Naive thymus-derived CD8-positive, alpha-beta T cell (primary cell): ENCODE measurements around the gene DTX4. TPM values are rescaled to one million over a fixed set of nuclear protein-coding genes. Genes with fewer than 3 reads are reported as not detected.

Experiments used
- ATAC-seq, 2 donors: fragments of 150-1000 bp; cut with Tn5 transposase in 1 of 2; sonication (Bioruptor Pico), chemical (Tn5 transposase) in 1 of 2; 1 replicate in 1 of 2; 2 replicates in 1 of 2; pipeline ENCODE4 v1.10.0; 2021; ENCODE audit warnings: mild to moderate bottlenecking in 2 of 2, moderate library complexity in 2 of 2
- POLR2A ChIA-PET: fragments of 350-600 bp; sonication (Branson Sonifier 250); formaldehyde crosslinking; loops from one replicate; lab custom pipeline; 2021; ENCODE audit warnings: antibody characterized with exemption; lab: Charles Lee
- DNase-seq, 10 donors: peaks; one replicate each; pipeline versions ENCODE4 v3.0.0 to v3.0.0-alpha.2; 2020 to 2022
- H3K27ac Mint-ChIP-seq, 10 donors: one replicate each; pipeline ENCODE4 v1.8.0; 2020 to 2022; ENCODE audit warnings: mild to moderate bottlenecking in 10 of 10, mixed read lengths in 10 of 10, moderate library complexity in 4 of 10, inconsistent platforms in 1 of 10
- H3K27me3 Mint-ChIP-seq, 5 donors: one replicate each; pipeline ENCODE4 v1.8.0; 2021 to 2022; ENCODE audit warnings: mixed read lengths in 5 of 5
- H3K36me3 Mint-ChIP-seq, 3 donors: one replicate each; pipeline ENCODE4 v1.8.0; 2020 to 2022; ENCODE audit warnings: mixed read lengths in 3 of 3, mild to moderate bottlenecking in 2 of 3, inconsistent platforms in 1 of 3
- H3K4me1 Mint-ChIP-seq, 4 donors: one replicate each; pipeline ENCODE4 v1.8.0; 2021 to 2022; ENCODE audit warnings: mixed read lengths in 4 of 4
- H3K4me3 Mint-ChIP-seq, 10 donors: one replicate each; pipeline ENCODE4 v1.8.0; 2020 to 2022; ENCODE audit warnings: mild to moderate bottlenecking in 10 of 10, mixed read lengths in 10 of 10, moderate library complexity in 6 of 10, inconsistent platforms in 1 of 10
- H3K9me3 Mint-ChIP-seq, 9 donors: one replicate each; pipeline ENCODE4 v1.8.0; 2020 to 2022; ENCODE audit warnings: mixed read lengths in 9 of 9, mild to moderate bottlenecking in 3 of 9, inconsistent platforms in 1 of 9, moderate library complexity in 1 of 9
- polyA plus RNA-seq, 3 donors: library from polyadenylated mRNA; unstranded; fragments of 300-500 nt; fragmentation: Illumina TruSeq; gene quantifications; one replicate each; pipeline ENCODE4 v1.2.3, GENCODE V29; 2021
- total RNA-seq, 8 experiments: library from RNA in 2 of 8; stranded (reverse) in 2 of 8; gene quantifications; one replicate each; pipeline ENCODE4 v1.2.3 and lab custom pipeline; 2021 to 2026

Gene DTX4
- total and polyA plus RNA-seq, 5 experiments from 2014 or later, result 0.02 to 3.5 (median 0.64) TPM

DNA sequence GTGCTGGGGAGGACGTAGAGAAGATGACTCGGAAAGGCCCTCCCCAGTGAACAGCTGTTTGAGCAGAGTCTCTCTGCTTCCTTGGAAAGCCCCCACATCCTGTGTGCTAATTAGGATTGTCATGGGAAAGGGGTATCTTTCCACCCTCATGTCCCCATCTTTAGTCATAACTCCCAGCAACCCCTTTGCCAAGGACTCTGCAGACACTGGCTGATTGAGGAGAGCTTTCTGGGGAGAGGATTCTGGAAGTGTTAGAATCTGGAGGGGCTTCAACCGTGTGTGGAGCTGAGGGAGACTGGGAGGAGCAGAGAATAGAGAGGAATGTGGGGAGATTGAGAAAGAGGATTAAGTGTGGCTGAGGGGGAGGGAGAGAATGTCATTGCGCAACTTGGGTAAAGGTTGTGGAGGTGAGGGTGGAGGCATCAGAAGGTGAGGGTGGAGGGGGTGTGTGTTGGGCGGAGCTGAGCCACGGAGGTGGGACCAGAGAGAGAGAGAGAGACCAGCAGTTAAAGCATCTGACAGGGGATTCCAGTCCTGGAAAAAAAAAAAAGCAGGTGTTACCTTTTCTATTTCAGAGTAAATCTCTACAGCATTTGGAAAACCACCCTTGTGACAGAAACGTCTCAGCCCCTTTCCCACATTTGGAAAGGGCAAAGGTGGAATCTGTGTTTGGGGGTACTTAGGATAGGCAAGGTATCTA lies 2.2 kb downstream of the DTX4 start:
- Mint-ChIP-seq H3K9me3 (peaks cover 0 to 7% (median 0%) of the 10 kb centered on the region in 9 donors), H3K27ac (peak overlapping the region in 2 of 10 donors; percentile 51 to 64), H3K36me3 (no peaks in the 10 kb centered on the region), H3K4me1 (peaks cover 6 to 17% (median 12%) of the 10 kb centered on the region in 4 donors), H3K27me3 (peaks cover 0 to 8% (median 0%) of the 10 kb centered on the region in 5 donors), H3K4me3 (peak overlapping the region in 4 of 10 donors; percentile 5 to 67 (median 28))
- DNase-seq (no peak), ATAC-seq (no peak)
- POLR2A ChIA-PET, result no interaction called here

DNA sequence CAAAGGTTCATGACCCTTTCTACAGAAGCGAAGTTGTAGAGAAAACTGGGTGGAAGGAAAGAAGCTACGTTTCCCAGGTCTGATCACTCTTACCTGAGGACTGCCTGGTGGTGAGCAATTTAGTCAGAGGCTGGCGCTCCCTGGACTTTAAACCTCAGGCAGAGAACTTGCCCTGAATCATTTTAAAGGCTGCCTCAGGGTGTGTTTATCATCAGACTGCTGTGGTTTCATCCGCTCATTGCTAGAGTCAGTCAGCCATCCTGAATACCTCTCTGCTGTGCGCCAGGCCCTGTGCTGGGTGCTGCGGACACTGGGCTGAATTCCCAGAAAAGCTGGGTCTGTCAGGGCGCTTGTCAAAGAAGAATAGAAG lies 2.7 kb downstream of the DTX4 start:
- POLR2A ChIA-PET, result no interaction called here
- no peak for ATAC-seq
- peaks cover 0 to 8% (median 0%) of the 10 kb centered on the region in 5 donors for H3K27me3 Mint-ChIP-seq
- no peak for DNase-seq
- H3K9me3 Mint-ChIP-seq, result peaks cover 0 to 12% (median 0%) of the 10 kb centered on the region in 9 donors
- peak overlapping the region in 1 of 10 donors; percentile 44 for H3K27ac Mint-ChIP-seq
- H3K4me3 Mint-ChIP-seq, result no peak overlapping the region
- peaks cover 6 to 17% (median 12%) of the 10 kb centered on the region in 4 donors for H3K4me1 Mint-ChIP-seq
- no peaks in the 10 kb centered on the region for H3K36me3 Mint-ChIP-seq

DNA sequence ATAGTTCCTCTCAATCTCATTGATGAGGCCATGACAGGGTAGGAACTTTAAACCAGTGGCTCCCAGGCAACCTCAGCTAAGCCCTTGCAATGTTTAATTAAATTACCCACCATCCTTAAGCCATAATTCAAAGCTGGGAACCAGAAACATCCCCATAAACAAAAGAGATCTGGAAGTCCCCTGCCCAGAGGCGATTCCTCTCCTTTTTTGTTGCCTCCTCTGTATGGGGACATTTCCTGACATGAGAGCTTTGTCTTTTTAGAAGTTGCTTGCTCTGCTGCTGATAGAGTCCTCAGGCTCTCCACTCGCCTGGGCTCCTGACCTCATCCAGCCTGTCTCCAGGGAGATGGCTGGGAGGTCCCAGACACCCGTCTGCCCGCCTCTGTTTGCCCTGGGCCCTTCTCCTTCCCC lies 3.2 kb downstream of the DTX4 start:
- ATAC-seq (no peak), DNase-seq (no peak)
- Mint-ChIP-seq H3K27ac (peak overlapping the region in 2 of 10 donors; percentile 44 to 74), H3K27me3 (peaks cover 0 to 8% (median 0%) of the 10 kb centered on the region in 5 donors), H3K36me3 (no peaks in the 10 kb centered on the region), H3K4me1 (peaks cover 6 to 17% (median 12%) of the 10 kb centered on the region in 4 donors), H3K9me3 (peaks cover 0 to 13% (median 0%) of the 10 kb centered on the region in 9 donors), H3K4me3 (peak overlapping the region in 1 of 10 donors; percentile 25)
- POLR2A ChIA-PET, result no interaction called here

DNA sequence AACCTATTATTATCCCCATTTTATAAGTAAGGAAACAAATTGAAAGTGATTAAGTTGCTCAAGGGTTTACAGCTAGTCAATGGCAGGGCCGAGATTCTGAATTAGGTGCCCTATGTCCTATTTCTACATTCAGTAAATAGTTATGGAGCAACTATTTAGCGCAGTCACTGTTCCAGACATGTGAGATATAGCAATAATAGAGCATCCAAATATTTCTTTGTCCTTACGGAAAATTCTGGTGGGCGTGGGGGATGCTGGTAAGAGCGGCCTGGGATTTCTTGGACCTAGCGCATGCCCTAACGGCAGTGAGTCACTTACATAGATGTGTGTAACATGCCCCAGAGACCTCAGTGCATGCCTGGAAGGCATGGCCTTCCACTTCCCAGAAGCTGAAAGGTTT lies 4.4 kb downstream of the DTX4 start:
- Mint-ChIP-seq H3K27ac (no peak overlapping the region), H3K36me3 (no peaks in the 10 kb centered on the region), H3K4me3 (no peak overlapping the region), H3K27me3 (peaks cover 0 to 8% (median 0%) of the 10 kb centered on the region in 5 donors), H3K9me3 (peaks cover 0 to 13% (median 0%) of the 10 kb centered on the region in 9 donors), H3K4me1 (peaks cover 6 to 17% (median 12%) of the 10 kb centered on the region in 4 donors)
- POLR2A ChIA-PET, result interaction anchor here (1.0 kb wide), 1 partner anchor 10 kb away, joined by 4 read pairs; no protein-coding TSS in a partner anchor
- no peak for ATAC-seq
- DNase-seq, result no peak

DNA sequence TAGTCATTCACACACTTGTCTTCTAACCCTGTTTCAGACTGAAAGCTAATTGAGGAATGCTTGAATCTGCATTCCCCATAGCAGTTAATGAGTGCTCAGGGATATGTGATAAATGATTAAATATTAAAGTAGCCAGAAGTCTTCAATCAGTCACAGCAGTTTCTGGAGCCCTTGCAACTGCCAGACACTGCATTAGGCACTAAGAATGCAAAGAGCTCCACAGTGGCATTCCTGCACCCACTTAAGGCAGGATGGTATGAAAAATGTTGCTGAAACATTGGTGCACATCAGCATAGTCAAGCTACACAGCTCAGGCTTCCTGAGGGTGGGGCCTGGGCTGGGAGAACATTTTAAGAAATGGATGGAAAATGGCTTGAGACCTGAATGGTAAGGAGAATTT lies 6.5 kb downstream of the DTX4 start:
- no peak for ATAC-seq
- Mint-ChIP-seq H3K27ac (no peak overlapping the region), H3K4me3 (no peak overlapping the region), H3K4me1 (peaks cover 0 to 10% (median 4%) of the 10 kb centered on the region in 4 donors), H3K27me3 (peaks cover 0 to 3% (median 0%) of the 10 kb centered on the region in 5 donors), H3K9me3 (peaks cover 0 to 13% (median 0%) of the 10 kb centered on the region in 9 donors), H3K36me3 (no peaks in the 10 kb centered on the region)
- POLR2A ChIA-PET, result no interaction called here
- DNase-seq, result no peak

DNA sequence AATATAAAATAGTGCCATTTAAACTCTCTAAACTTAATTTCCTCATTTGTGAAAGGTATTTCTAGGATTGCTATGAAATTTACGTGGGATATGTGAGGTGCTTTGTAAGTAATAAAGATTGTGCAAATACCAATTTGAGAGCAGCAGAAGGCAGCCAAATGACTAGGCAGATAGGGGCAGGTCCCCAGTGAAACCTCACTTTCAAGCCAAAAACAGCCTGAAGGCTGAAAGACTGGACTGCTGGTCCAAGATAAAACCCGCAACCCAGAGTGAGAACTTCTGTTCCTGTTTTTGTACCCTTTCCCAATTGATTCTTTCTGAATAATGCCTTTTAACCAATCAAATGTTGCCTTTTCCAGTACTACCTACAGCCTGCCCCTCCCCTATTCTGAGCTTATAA lies 7.2 kb downstream of the DTX4 start:
- Mint-ChIP-seq H3K4me3 (no peak overlapping the region), H3K27me3 (peaks cover 0 to 2% (median 0%) of the 10 kb centered on the region in 5 donors), H3K36me3 (no peaks in the 10 kb centered on the region), H3K9me3 (peaks cover 0 to 13% (median 0%) of the 10 kb centered on the region in 9 donors), H3K4me1 (peaks cover 0 to 7% (median under 1%) of the 10 kb centered on the region in 4 donors), H3K27ac (no peak overlapping the region)
- ATAC-seq, result no peak
- DNase-seq, result no peak
- POLR2A ChIA-PET, result no interaction called here

DNA sequence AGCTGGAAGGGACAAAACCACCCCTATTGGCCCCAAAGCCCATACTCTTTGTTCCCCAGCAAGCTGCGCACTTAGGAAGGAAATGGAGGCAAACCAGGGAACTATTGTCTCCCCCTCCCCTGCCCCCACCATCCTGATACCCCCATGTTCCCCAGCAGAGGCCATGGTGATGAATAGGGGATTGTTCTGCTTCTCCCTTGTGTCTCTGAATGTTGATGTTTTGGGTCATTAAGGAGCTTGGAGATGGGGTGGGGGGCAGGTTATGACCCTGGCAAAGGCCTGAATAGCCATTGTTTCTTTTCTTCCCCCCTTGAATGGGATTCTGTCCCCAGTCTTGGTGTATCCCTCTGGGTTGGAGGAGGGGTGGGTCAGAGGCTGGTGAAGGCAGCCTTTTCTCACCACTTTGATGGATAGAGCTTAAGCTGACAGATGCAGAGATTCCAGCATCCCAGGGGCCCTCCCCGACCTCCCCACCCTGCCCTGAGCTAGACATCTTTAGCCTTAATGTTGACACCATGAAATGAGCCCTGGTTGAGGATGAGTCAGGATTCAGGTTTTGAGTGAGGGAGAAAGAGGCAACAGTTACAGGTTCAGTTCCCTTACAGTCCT lies 8.3 kb downstream of the DTX4 start:
- Mint-ChIP-seq H3K27ac (no peak overlapping the region), H3K36me3 (no peaks in the 10 kb centered on the region), H3K4me1 (peaks cover 0 to under 1% (median 0%) of the 10 kb centered on the region in 4 donors), H3K9me3 (peaks cover 0 to 13% (median 0%) of the 10 kb centered on the region in 9 donors), H3K4me3 (no peak overlapping the region), H3K27me3 (peaks cover 0 to 2% (median 0%) of the 10 kb centered on the region in 5 donors)
- POLR2A ChIA-PET, result no interaction called here
- no peak for DNase-seq
- ATAC-seq, result no peak

DNA sequence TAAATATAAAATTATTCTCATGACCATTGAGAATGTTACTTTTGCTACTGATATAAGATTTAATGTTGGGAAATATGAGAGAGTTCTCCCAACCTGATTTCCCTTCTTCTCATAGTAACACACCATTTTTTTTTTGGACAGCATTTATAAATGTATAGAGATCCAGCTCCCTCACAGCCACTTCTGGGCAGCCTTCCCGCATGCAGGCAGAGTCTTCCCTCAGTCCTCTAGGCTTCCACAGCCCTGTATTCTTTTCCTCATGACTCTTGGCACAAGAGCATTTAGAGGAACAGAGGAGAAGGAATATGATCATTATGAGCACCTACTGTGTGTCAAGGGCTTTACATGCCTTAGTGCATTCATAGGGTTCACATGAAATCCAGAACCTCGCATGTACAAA lies 9.0 kb downstream of the DTX4 start:
- H3K27me3 Mint-ChIP-seq, result peaks cover 0 to 2% (median 0%) of the 10 kb centered on the region in 5 donors
- H3K9me3 Mint-ChIP-seq, result peaks cover 0 to 13% (median 0%) of the 10 kb centered on the region in 9 donors
- no peak overlapping the region for H3K27ac Mint-ChIP-seq
- H3K4me1 Mint-ChIP-seq, result no peaks in the 10 kb centered on the region
- DNase-seq, result no peak
- H3K36me3 Mint-ChIP-seq, result no peaks in the 10 kb centered on the region
- H3K4me3 Mint-ChIP-seq, result no peak overlapping the region
- POLR2A ChIA-PET, result no interaction called here
- ATAC-seq, result no peak

DNA sequence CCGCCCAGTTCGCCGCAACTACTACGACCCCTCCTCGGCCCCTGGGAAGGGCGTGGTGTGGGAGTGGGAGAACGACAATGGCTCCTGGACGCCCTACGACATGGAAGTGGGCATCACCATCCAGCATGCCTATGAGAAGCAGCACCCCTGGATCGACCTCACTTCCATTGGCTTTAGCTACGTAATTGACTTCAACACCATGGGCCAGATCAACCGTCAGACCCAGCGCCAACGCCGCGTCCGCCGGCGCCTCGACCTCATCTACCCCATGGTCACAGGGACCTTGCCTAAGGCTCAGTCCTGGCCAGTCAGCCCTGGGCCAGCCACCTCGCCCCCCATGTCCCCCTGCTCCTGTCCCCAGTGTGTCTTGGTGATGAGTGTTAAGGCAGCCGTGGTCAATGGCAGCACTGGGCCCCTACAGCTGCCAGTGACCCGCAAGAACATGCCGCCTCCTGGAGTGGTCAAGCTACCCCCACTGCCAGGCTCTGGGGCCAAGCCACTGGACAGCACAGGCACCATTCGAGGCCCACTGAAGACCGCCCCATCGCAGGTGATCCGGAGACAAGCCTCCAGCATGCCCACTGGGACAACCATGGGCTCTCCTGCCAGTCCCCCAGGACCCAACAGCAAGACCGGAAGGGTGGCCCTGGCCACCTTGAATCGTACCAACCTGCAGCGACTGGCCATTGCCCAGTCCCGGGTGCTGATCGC lies 10.0 kb downstream of the DTX4 start:
- H3K36me3 Mint-ChIP-seq, result no peaks in the 10 kb centered on the region
- H3K9me3 Mint-ChIP-seq, result peaks cover 0 to 13% (median 0%) of the 10 kb centered on the region in 9 donors
- H3K27me3 Mint-ChIP-seq, result peaks cover 0 to 2% (median 0%) of the 10 kb centered on the region in 5 donors
- no peak for ATAC-seq
- no peak for DNase-seq
- H3K4me1 Mint-ChIP-seq, result no peaks in the 10 kb centered on the region
- H3K4me3 Mint-ChIP-seq, result no peak overlapping the region
- H3K27ac Mint-ChIP-seq, result no peak overlapping the region
- POLR2A ChIA-PET, result no interaction called here

DNA sequence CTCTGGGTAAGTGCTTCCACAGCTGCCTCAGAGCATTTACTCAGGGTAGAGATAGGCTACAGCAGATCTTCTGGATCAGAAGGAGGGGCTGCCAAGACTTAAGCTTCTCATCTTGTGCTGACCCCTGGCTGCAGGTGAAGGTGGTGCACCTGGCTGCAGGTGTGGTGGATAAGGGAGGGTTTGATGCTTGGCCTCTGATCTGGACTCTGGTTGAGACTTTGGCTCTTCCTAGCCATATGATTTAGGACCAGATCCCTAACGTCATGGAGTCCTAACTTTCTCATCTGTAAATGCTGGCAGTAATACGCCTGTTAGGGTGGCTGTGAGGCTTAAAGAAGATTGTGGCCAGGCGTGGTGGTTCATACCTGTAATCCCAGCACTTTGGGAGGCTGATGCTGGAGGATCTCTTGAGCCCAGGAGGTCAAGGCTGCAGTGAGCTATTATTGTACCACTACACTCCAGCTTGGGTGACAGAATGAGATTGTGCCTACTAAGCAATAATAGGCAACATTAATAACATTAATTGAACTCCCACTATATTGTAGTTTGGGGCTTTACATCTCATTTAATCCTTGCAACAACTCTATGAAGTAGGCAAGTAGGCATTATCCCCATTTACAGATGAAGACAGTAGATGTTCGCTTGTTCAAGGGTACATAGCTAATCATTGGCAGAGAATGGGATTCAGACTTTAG lies 10.7 kb downstream of the DTX4 start:
- Mint-ChIP-seq H3K9me3 (peaks cover 0 to 13% (median 0%) of the 10 kb centered on the region in 9 donors), H3K36me3 (no peaks in the 10 kb centered on the region), H3K4me3 (no peak overlapping the region), H3K27me3 (peaks cover 0 to 3% (median 0%) of the 10 kb centered on the region in 5 donors), H3K27ac (no peak overlapping the region), H3K4me1 (peaks cover 0 to 2% (median 0%) of the 10 kb centered on the region in 4 donors)
- ATAC-seq (peak; percentile 49 to 50), DNase-seq (peak in 3 of 10 donors; percentile 14 to 26 (median 24))
- POLR2A ChIA-PET, result no interaction called here

DNA sequence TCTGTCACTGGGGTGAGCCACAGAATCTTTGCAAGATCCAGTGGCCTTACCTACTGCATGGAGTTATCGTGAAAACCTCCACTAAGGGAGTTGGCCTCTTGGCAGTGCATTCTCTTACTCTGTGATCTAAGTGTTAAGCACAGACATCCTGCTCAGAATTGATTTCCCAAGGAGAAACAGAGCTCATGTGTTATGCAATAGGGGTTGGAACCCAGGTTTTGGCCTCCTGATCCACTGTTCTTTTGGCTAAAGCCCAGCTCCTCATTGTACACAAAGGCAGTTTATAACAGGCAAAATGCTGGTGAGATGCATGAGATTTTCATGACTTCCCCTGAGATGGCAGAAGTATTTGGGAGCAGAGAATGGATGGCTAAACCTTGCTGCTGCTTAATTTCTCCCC lies 11.8 kb downstream of the DTX4 start:
- no peak overlapping the region for H3K4me3 Mint-ChIP-seq
- DNase-seq (no peak), ATAC-seq (no peak)
- no peak overlapping the region for H3K27ac Mint-ChIP-seq
- POLR2A ChIA-PET, result no interaction called here
- peaks cover 0 to 4% (median 0%) of the 10 kb centered on the region in 5 donors for H3K27me3 Mint-ChIP-seq
- peaks cover 0 to 2% (median 0%) of the 10 kb centered on the region in 4 donors for H3K4me1 Mint-ChIP-seq
- peaks cover 0 to 10% (median 0%) of the 10 kb centered on the region in 9 donors for H3K9me3 Mint-ChIP-seq
- H3K36me3 Mint-ChIP-seq, result peaks cover 0 to 2% (median 0%) of the 10 kb centered on the region in 3 donors

DNA sequence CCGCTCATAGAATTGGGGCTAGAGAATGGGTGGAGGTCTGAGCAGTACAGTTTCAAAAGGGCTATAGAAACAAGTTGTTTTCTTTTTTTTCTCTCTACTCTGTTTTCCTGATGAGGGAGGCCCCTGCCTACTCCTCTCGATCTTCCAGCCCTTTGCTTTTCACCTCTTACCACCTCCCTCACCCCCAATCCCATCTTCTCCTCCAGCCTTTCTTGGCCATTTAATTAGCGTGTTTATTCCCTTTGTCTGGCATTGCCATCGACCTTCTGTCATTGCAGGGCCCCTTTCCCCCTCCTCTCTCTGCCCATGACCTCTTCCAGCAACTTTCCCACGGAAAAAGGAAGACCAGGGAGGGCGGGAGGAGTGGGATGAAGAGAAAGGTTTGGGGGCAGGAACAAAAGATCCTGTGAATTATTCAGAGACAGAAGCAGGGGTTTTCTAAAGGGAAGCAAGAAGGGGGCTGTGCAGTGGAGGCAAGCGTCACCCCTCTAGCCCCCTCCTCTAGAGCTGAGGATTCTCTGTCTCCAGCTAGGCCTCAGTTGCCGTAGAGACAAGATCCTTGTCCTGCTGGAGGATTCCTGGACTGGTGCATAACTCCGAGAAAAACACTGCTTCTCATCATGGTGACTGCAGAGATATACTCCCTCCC lies 12.9 kb downstream of the DTX4 start:
- Mint-ChIP-seq H3K27ac (no peak overlapping the region), H3K36me3 (peaks cover 0 to 3% (median 0%) of the 10 kb centered on the region in 3 donors), H3K4me3 (no peak overlapping the region), H3K27me3 (peaks cover 0 to 4% (median 0%) of the 10 kb centered on the region in 5 donors), H3K4me1 (peaks cover 0 to 2% (median 0%) of the 10 kb centered on the region in 4 donors), H3K9me3 (peaks cover 0 to 2% (median 0%) of the 10 kb centered on the region in 9 donors)
- POLR2A ChIA-PET, result no interaction called here
- DNase-seq (no peak), ATAC-seq (no peak)
